GM12878 (cell line): ENCODE data around the gene MEGF9.

Source experiments
- CBFB ChIP-seq: IDR thresholded peaks from 2 replicates; pipeline ENCODE4 v1.6.1; 2016; ENCODE audit warnings: antibody characterized with exemption, low read depth
- CEBPB ChIP-seq, 2 experiments: fragments of 150-350 bp in 1 of 2; IDR thresholded peaks; 2 replicates each; pipeline ENCODE4 v1.6.1; 2012 to 2014; ENCODE audit warnings: low read depth in 2 of 2, low read length in 2 of 2, borderline replicate concordance in 1 of 2, inconsistent platforms in 1 of 2
- SMARCA5 ChIP-seq: fragments of 450-650 bp; IDR thresholded peaks from 2 replicates; pipeline ENCODE4 v1.6.1; 2017; ENCODE audit warnings: mild to moderate bottlenecking
- TF ChIP-seq, protein P1 (sequence below): IDR thresholded peaks from 2 replicates; pipeline ENCODE4 v1.6.1; 2012; ENCODE audit warnings: low read depth, low read length, improper control_type of control experiment

DNA sequence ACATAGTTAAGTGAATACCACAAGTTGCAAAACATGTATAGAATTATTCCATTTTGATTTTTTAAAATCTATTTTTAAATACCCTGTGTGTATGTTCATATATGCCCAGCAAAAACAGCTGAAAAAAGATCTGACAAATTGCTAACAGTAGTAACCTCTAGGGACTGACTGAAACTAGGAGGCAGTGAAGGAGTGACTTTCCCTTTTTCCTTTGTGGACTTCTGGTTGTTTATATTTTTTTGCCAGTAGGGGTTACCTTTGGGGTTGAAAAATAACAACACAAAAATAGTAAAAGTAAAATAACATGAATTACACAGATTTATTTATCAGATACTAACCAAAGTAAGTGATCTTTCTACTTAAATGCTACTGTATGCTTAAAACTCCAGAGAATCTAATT is 2.9 kb downstream of the MEGF9 start:
- TF ChIP-seq SMARCA5 (no peak), CBFB (no peak), CEBPB (IDR thresholded peaks at IDR 0.05; ENCODE audit: borderline replicate concordance in 1 of 2, low read depth in 2 of 2, low read length in 2 of 2) (no peak)
- TF ChIP-seq, protein P1, sequence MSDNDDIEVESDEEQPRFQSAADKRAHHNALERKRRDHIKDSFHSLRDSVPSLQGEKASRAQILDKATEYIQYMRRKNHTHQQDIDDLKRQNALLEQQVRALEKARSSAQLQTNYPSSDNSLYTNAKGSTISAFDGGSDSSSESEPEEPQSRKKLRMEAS = no peak
